CD8-positive, alpha-beta memory T cell (primary cell): ENCODE data around the gene PTPN18. TPM values are rescaled to one million over a fixed set of nuclear protein-coding genes. Genes with fewer than 3 reads are reported as not detected.
"Not testable (repeated sequence)": the region's sequence is repeated elsewhere in the genome, so short reads cannot be mapped to it uniquely, and the experiment has no call there.

Source experiments
- CTCF ChIA-PET: fragments of 350-600 bp; sonication (Branson Sonifier 250); formaldehyde crosslinking; loops from one replicate; lab custom pipeline; 2021; ENCODE audit warnings: antibody characterized with exemption; lab: Charles Lee
- POLR2A ChIA-PET: fragments of 350-600 bp; sonication (Branson Sonifier 250); formaldehyde crosslinking; loops from one replicate; lab custom pipeline; 2021; ENCODE audit warnings: antibody characterized with exemption; lab: Charles Lee
- DNase-seq, 5 donors: peaks; one replicate each; pipeline versions ENCODE4 v3.0.0 to v3.0.0-alpha.2; 2020 to 2022; ENCODE audit warnings: mixed read lengths in 1 of 5
- H3K27ac ChIP-seq: one replicate; pipeline ENCODE4 v1.7.0; 2013; ENCODE audit warnings: low read depth, mild to moderate bottlenecking, low read length, moderate library complexity
- H3K27me3 ChIP-seq: 2 replicates; pipeline ENCODE4 v1.7.0; 2013; ENCODE audit warnings: low read length, mild to moderate bottlenecking; ENCODE audit not compliant: insufficient read depth, poor library complexity, severe bottlenecking
- H3K36me3 ChIP-seq: 2 replicates; pipeline ENCODE4 v1.7.0; 2013; ENCODE audit warnings: mild to moderate bottlenecking, low read length, moderate library complexity; ENCODE audit not compliant: insufficient read depth
- H3K4me1 ChIP-seq: 2 replicates; pipeline ENCODE4 v1.7.0; 2013; ENCODE audit warnings: mild to moderate bottlenecking, low read length, moderate library complexity; ENCODE audit not compliant: insufficient read depth
- H3K4me3 ChIP-seq: 2 replicates; pipeline ENCODE4 v1.7.0; 2013; ENCODE audit warnings: mild to moderate bottlenecking, low read length
- H3K9me3 ChIP-seq: 2 replicates; pipeline ENCODE4 v1.7.0; 2013; ENCODE audit warnings: mild to moderate bottlenecking, low read length
- H3K27ac Mint-ChIP-seq, 8 donors: one replicate each; pipeline ENCODE4 v1.8.0; 2020 to 2021; ENCODE audit warnings: mixed read lengths in 8 of 8, mild to moderate bottlenecking in 6 of 8, inconsistent platforms in 3 of 8, moderate library complexity in 3 of 8
- H3K27me3 Mint-ChIP-seq, 2 donors: one replicate each; pipeline ENCODE4 v1.8.0; 2020 to 2021; ENCODE audit warnings: mixed read lengths in 2 of 2, mild to moderate bottlenecking in 1 of 2, moderate library complexity in 1 of 2
- H3K36me3 Mint-ChIP-seq, 3 donors: one replicate each; pipeline ENCODE4 v1.8.0; 2020 to 2021; ENCODE audit warnings: mixed read lengths in 3 of 3, inconsistent platforms in 1 of 3, mild to moderate bottlenecking in 1 of 3
- H3K4me1 Mint-ChIP-seq, 3 donors: one replicate each; pipeline ENCODE4 v1.8.0; 2020 to 2021; ENCODE audit warnings: mixed read lengths in 3 of 3, inconsistent platforms in 1 of 3, mild to moderate bottlenecking in 1 of 3
- H3K4me3 Mint-ChIP-seq, 7 donors: one replicate each; pipeline ENCODE4 v1.8.0; 2020 to 2021; ENCODE audit warnings: mixed read lengths in 7 of 7, mild to moderate bottlenecking in 6 of 7, moderate library complexity in 4 of 7, inconsistent platforms in 2 of 7
- H3K9me3 Mint-ChIP-seq, 5 donors: one replicate each; pipeline ENCODE4 v1.8.0; 2020 to 2022; ENCODE audit warnings: mixed read lengths in 5 of 5, mild to moderate bottlenecking in 3 of 5, moderate library complexity in 2 of 5, inconsistent platforms in 1 of 5
- polyA plus RNA-seq: library from polyadenylated mRNA; unstranded; fragments of 300-500 nt; fragmentation: Illumina TruSeq; gene quantifications from one replicate; pipeline ENCODE4 v1.2.3, GENCODE V29; 2021
- total RNA-seq, 2 experiments: library from RNA; stranded (reverse); gene quantifications; one replicate each; pipeline ENCODE4 v1.2.3, GENCODE V29; 2021

Gene PTPN18
- total and polyA plus RNA-seq, 3 experiments from 2014 or later = 55.1 to 77.7 (median 60.0) TPM

DNA sequence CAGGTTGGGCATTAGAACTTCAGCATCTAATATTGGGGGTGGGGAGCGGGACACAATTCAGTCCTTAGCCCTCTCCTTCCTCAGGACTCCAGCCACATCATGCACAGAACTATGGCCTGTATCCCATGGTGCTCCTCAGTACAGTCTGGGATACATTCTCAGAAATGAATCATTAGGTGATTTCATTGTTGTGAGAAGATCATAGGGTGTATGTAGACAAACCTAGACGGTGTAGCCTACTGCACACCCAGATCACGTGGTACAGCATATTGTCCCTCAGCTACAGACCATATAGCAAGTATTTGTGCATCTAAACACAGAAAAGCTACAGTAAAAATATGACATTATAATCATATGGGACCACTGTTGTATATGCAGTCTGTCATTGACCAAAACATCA, 36.3 kb upstream of the PTPN18 start:
- no peak overlapping the region for H3K4me3 ChIP-seq
- H3K4me3 Mint-ChIP-seq = no peak overlapping the region
- H3K4me1 Mint-ChIP-seq = no peaks in the 10 kb centered on the region
- H3K27me3 Mint-ChIP-seq = peaks cover 6 to 32% of the 10 kb centered on the region in 2 donors
- H3K27ac Mint-ChIP-seq = peak overlapping the region in 1 of 8 donors; percentile 7
- H3K27ac ChIP-seq = no peak overlapping the region
- ChIA-PET CTCF (interaction anchor here (1.9 kb wide), 1 partner anchor 13 kb away, joined by 4 read pairs; no protein-coding TSS in a partner anchor), POLR2A (no interaction called here)
- no peaks in the 10 kb centered on the region for H3K4me1 ChIP-seq
- no peaks in the 10 kb centered on the region for H3K9me3 ChIP-seq
- H3K27me3 ChIP-seq = no peaks in the 10 kb centered on the region
- no peaks in the 10 kb centered on the region for H3K36me3 Mint-ChIP-seq
- H3K9me3 Mint-ChIP-seq = no peaks in the 10 kb centered on the region
- no peaks in the 10 kb centered on the region for H3K36me3 ChIP-seq
- DNase-seq = no peak

DNA sequence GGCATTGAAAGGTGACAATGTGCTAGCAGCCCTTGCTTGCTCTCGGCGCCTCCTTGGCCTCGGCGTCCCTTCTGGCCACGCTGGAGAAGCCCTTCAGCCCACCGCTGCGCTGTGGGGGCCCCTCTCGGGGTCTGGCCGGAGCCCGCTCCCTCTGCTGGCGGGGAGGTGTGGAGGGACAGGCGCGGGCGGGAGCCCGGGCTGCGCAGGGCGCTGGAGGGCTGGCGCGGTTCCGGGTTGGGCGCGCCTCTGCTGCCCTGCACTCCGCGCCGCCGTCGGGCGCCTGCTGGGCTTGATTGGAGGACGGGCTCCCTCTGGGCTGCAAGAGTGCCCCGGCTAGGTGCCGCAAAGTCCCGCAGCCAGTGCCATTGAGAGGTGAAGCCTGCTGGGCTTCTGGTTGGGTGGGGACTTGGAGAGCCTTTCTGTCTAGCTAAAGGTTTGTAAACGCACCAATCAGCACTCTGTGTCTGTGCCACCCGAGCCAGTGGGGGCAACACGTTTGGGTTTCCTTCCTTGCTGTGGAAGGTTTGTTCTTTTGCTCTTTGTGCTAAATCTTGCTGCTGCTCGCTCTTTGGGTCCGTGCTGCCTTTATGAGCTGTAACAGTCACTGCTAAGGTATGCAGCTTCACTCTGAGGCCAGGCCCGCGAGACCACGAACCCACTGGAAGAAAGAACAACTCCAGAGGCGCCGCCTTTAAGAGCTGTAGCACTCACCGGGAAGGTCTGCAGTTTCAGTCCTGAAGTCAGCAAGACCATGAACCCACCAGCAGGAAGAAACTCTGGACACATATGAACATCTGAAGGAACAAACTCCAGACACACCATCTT, 27.9 kb upstream of the PTPN18 start:
- Mint-ChIP-seq H3K27ac (no peak overlapping the region), H3K4me3 (no peak overlapping the region), H3K36me3 (no peaks in the 10 kb centered on the region), H3K27me3 (peaks cover 20 to 66% of the 10 kb centered on the region in 2 donors), H3K4me1 (peaks cover 5 to 7% (median 6%) of the 10 kb centered on the region in 3 donors), H3K9me3 (no peaks in the 10 kb centered on the region)
- Histone ChIP-seq H3K9me3 (no peaks in the 10 kb centered on the region), H3K27ac (no peak overlapping the region), H3K4me1 (peaks cover 4% of the 10 kb centered on the region), H3K27me3 (no peaks in the 10 kb centered on the region), H3K36me3 (no peaks in the 10 kb centered on the region), H3K4me3 (no peak overlapping the region)
- CTCF ChIA-PET = no interaction called here
- DNase-seq = no peak
- POLR2A ChIA-PET = no interaction called here

DNA sequence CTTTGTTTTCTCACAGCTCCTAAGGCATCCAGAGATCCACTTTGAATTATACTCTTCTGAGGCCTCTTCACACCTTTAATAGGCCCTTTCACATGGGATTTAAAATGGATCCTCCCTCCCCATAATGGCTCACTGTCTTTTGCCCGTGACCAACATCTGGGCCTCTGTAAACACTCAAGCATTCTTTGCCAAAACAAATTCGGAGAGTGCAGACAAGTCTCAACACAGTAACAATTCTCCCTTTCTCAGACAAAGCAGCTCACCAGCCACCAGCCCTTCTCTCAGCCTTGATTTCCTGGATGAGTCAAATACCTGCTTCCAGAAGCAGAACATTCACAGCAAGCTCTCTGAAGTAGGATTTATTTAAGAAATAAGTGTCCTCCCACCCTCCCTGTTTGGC, 27.1 kb upstream of the PTPN18 start:
- H3K36me3 ChIP-seq = no peaks in the 10 kb centered on the region
- no peak overlapping the region for H3K27ac ChIP-seq
- POLR2A ChIA-PET = no interaction called here
- no peaks in the 10 kb centered on the region for H3K9me3 Mint-ChIP-seq
- H3K4me1 ChIP-seq = peaks cover 4% of the 10 kb centered on the region
- peaks cover 5 to 7% (median 6%) of the 10 kb centered on the region in 3 donors for H3K4me1 Mint-ChIP-seq
- no peak overlapping the region for H3K4me3 ChIP-seq
- no peak for DNase-seq
- H3K36me3 Mint-ChIP-seq = no peaks in the 10 kb centered on the region
- CTCF ChIA-PET = no interaction called here
- H3K27me3 ChIP-seq = no peaks in the 10 kb centered on the region
- no peak overlapping the region for H3K4me3 Mint-ChIP-seq
- H3K27ac Mint-ChIP-seq = no peak overlapping the region
- no peaks in the 10 kb centered on the region for H3K9me3 ChIP-seq
- peaks cover 22 to 62% of the 10 kb centered on the region in 2 donors for H3K27me3 Mint-ChIP-seq

DNA sequence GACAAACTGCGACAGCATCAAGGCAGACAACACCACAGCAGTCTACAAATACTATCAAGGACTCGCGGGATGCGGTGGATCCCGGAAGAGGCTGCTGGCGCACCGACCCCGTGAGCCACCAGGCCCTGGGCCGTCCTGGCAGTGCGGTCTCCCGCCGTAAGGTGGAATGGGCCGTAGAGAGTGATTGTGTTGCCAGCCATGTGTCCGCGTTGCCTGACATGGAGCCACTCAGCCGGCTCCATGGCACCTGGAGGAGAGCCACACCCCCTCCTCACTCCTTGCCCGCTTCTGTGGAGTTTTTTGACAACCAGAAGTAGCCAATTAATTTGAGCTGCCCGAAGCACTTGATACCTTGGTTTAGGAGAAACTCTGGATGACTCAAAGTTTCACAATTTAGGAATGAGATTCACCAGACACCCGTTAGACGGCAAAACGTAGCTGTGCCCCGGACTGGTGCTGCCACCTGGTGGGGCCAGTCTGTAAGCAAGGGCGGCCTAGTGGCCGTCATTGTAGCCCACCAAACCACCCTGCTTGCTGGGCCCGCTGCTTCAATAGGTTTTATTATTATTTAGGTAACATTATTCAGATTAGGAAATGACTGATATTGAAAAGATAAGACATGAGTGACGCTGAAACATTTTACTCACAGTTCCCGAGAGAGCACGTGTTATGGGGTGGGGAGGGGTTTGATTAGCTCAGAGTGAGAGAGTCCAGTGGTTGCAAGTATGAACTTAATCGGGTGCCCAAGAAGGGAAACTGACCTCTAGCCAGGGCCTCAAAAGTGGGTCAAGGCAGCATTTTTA, 23.4 kb upstream of the PTPN18 start:
- H3K27me3 Mint-ChIP-seq = peaks cover 18 to 37% of the 10 kb centered on the region in 2 donors
- ChIA-PET CTCF (interaction anchor here (1.0 to 4.3 kb wide), 7 partner anchors 10 to 396 kb away, joined by 3 to 37 read pairs (median 5); partner anchors contain the start of genes IMP4 and SMPD4), POLR2A (interaction anchor here (1.0 kb wide), 1 partner anchor 10 kb away, joined by 7 read pairs; the partner anchor contains the start of gene IMP4)
- peaks cover 4% of the 10 kb centered on the region for H3K4me1 ChIP-seq
- H3K4me3 Mint-ChIP-seq = peak overlapping the region in 5 of 7 donors; percentile 2 to 64 (median 50)
- H3K36me3 Mint-ChIP-seq = peaks cover 0 to 3% (median 2%) of the 10 kb centered on the region in 3 donors
- H3K27ac ChIP-seq = no peak overlapping the region
- no peaks in the 10 kb centered on the region for H3K9me3 Mint-ChIP-seq
- H3K4me1 Mint-ChIP-seq = peaks cover 5 to 7% (median 6%) of the 10 kb centered on the region in 3 donors
- peak overlapping the region in 3 of 8 donors; percentile 10 to 64 (median 18) for H3K27ac Mint-ChIP-seq
- H3K9me3 ChIP-seq = no peaks in the 10 kb centered on the region
- no peak overlapping the region for H3K4me3 ChIP-seq
- no peaks in the 10 kb centered on the region for H3K36me3 ChIP-seq
- no peaks in the 10 kb centered on the region for H3K27me3 ChIP-seq
- peak; percentile 52 to 77 (median 57) for DNase-seq

GRCh38 chr2:130333253-130333652, 22.6 kb upstream of the PTPN18 start:
- Mint-ChIP-seq H3K36me3 (peaks cover 0 to 11% (median 6%) of the 10 kb centered on the region in 3 donors), H3K4me3 (peak overlapping the region in 1 of 7 donors; percentile 19), H3K27me3 (peaks cover 15 to 32% of the 10 kb centered on the region in 2 donors)
- not testable (repeated sequence) for H3K27ac ChIP-seq, H3K4me3 ChIP-seq, H3K36me3 ChIP-seq, H3K27ac Mint-ChIP-seq, H3K4me1 Mint-ChIP-seq, DNase-seq, H3K4me1 ChIP-seq, H3K9me3 Mint-ChIP-seq, H3K27me3 ChIP-seq, H3K9me3 ChIP-seq
- POLR2A ChIA-PET = interaction anchor here (1.1 kb wide), 1 partner anchor 10 kb away, joined by 4 read pairs; the partner anchor contains the start of gene IMP4
- CTCF ChIA-PET = interaction anchor here (0.8 to 4.3 kb wide), 7 partner anchors 9 to 447 kb away, joined by 3 to 37 read pairs (median 5); partner anchors contain the start of genes IMP4 and SMPD4

DNA sequence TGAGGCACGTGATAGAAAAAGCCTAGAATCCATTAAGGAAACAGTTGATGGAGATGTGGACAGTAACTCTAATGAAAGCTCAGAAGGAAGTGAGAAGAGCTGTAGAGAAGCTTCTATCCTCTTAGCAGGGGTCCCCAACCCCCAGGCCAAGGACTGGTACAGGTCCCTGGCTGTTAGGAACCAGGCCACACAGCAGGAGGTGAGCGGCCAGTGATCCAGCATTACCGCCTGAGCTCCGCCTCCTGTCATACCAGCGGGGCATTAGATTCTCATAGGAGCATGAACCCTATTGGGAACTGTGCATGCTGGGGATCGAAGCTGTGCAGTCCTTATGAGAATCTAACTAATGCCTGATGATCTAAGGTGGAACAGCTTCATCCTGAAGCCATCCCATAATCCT, 21.8 kb upstream of the PTPN18 start:
- peaks cover 11 to 25% of the 10 kb centered on the region in 2 donors for H3K27me3 Mint-ChIP-seq

DNA sequence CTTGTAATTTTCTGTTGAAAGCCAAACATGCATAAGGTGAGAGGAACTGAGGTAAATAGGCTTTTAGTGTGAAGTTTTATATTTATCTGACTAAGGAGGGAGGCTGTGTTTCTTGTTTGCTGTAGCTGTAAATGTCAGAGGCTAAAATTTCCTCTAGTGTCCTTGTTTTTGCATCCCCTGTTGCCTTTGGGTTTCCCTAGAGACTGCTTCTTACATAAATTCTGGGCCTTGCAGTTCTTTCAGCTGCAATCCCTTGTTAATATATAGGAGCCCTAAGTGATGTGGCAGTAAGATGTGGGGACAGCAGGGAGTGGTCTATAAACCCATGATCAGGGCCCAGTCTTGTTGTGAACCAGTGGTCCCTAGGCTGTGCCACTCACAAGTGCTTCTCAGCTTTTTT, 20.6 kb upstream of the PTPN18 start:
- H3K36me3 Mint-ChIP-seq = peaks cover 0 to 31% (median 17%) of the 10 kb centered on the region in 3 donors
- Histone ChIP-seq H3K27me3 (no peaks in the 10 kb centered on the region), H3K4me1 (peaks cover 4% of the 10 kb centered on the region), H3K4me3 (no peak overlapping the region), H3K36me3 (peaks cover 6% of the 10 kb centered on the region), H3K9me3 (no peaks in the 10 kb centered on the region), H3K27ac (no peak overlapping the region)
- H3K9me3 Mint-ChIP-seq = no peaks in the 10 kb centered on the region
- H3K4me3 Mint-ChIP-seq = no peak overlapping the region
- no peak for DNase-seq
- peaks cover 11 to 14% (median 13%) of the 10 kb centered on the region in 3 donors for H3K4me1 Mint-ChIP-seq
- CTCF ChIA-PET = interaction anchor here (3.2 kb wide), 1 partner anchor 154 kb away, joined by 11 read pairs; the partner anchor contains the start of gene SMPD4
- POLR2A ChIA-PET = no interaction called here
- peak overlapping the region in 1 of 8 donors; percentile 16 for H3K27ac Mint-ChIP-seq
- H3K27me3 Mint-ChIP-seq = peaks cover 8 to 19% of the 10 kb centered on the region in 2 donors

More for the DNA sequence above, 21.8 kb upstream of the PTPN18 start:
- H3K4me3 ChIP-seq = no peak overlapping the region
- no peak for DNase-seq
- peaks cover 4% of the 10 kb centered on the region for H3K4me1 ChIP-seq
- H3K4me3 Mint-ChIP-seq = no peak overlapping the region
- ChIA-PET POLR2A (interaction anchor here (1.1 kb wide), 1 partner anchor 9 kb away, joined by 4 read pairs; the partner anchor contains the start of gene IMP4), CTCF (interaction anchor here (0.8 to 4.3 kb wide), 3 partner anchors 9 to 448 kb away, joined by 3 to 37 read pairs (median 11); partner anchors contain the start of genes IMP4 and SMPD4)
- H3K27ac Mint-ChIP-seq = no peak overlapping the region
- no peaks in the 10 kb centered on the region for H3K9me3 ChIP-seq
- peaks cover 5 to 7% (median 6%) of the 10 kb centered on the region in 3 donors for H3K4me1 Mint-ChIP-seq
- H3K27ac ChIP-seq = no peak overlapping the region
- no peaks in the 10 kb centered on the region for H3K9me3 Mint-ChIP-seq
- H3K27me3 ChIP-seq = no peaks in the 10 kb centered on the region
- peaks cover 0 to 19% (median 9%) of the 10 kb centered on the region in 3 donors for H3K36me3 Mint-ChIP-seq
- peaks cover 6% of the 10 kb centered on the region for H3K36me3 ChIP-seq
